22Rv1 (cell line): ENCODE data around the gene NAV3.

ENCODE experiments used
- H3K27ac ChIP-seq: fragments of 450-650 bp; 2 replicates; pipeline ENCODE4 v1.5.1; 2017
- ZFX ChIP-seq: fragments of 450-650 bp; IDR thresholded peaks from 2 replicates; pipeline ENCODE4 v1.6.1; 2017; ENCODE audit warnings: antibody characterized with exemption, borderline replicate concordance
- TF ChIP-seq, protein P1 (sequence below): fragments of 450-650 bp; IDR thresholded peaks from 2 replicates; pipeline ENCODE4 v1.5.1; 2017; ENCODE audit warnings: mild to moderate bottlenecking

The NAV3 gene

DNA sequence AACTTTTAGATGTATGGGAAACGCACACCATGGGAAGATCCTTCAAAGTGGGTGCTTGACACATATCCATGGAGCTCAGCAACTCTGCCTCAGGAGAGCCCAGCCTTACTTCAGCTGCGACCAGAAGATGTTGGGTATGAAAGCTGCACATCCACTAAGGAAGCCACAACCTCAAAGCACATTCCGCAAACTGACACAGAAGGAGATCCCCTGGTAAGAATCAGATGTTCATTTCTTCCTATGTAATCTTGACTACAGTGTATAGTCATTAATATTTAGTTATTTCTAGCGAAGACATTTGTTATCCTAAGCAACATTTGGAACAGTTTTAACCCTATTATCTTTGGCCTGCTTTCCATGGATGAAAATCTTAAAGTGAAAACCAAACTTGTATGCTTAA, 374.2 kb downstream of the NAV3 start:
- TF ChIP-seq, protein P1, sequence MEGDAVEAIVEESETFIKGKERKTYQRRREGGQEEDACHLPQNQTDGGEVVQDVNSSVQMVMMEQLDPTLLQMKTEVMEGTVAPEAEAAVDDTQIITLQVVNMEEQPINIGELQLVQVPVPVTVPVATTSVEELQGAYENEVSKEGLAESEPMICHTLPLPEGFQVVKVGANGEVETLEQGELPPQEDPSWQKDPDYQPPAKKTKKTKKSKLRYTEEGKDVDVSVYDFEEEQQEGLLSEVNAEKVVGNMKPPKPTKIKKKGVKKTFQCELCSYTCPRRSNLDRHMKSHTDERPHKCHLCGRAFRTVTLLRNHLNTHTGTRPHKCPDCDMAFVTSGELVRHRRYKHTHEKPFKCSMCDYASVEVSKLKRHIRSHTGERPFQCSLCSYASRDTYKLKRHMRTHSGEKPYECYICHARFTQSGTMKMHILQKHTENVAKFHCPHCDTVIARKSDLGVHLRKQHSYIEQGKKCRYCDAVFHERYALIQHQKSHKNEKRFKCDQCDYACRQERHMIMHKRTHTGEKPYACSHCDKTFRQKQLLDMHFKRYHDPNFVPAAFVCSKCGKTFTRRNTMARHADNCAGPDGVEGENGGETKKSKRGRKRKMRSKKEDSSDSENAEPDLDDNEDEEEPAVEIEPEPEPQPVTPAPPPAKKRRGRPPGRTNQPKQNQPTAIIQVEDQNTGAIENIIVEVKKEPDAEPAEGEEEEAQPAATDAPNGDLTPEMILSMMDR: no peak
- H3K27ac ChIP-seq: no peak overlapping the region

GRCh38 chr12:78208092-78208491, 377.4 kb downstream of the NAV3 start:
- no peak overlapping the region for H3K27ac ChIP-seq
- TF ChIP-seq, protein P1: no peak
- no peak for TF ChIP-seq ZFX

- TF ChIP-seq ZFX: no peak
- TF ChIP-seq, protein P1: no peak
- no peak overlapping the region for H3K27ac ChIP-seq
Observed at GRCh38 chr12:78209846-78210505, 379.3 kb downstream of the NAV3 start.

DNA sequence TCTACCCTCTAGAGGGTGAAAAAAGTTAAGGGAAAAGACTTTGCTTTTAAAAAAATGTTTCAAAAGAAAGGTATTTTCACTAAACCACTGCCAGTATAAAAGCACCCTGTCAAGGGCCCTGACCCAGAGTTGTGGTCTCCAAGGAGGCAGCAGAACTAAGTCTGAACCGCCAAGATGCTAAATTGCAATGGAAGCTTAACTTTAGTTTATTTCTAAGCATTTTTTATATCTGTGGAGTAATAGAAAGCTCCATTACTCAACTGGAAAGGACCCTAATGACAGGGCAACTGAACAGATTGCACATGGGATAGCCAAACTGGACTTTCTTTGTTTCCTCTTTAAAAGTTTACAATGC, 379.8 kb downstream of the NAV3 start:
- H3K27ac ChIP-seq: no peak overlapping the region
- TF ChIP-seq, protein P1: no peak
- TF ChIP-seq ZFX: no peak

- no peak overlapping the region for H3K27ac ChIP-seq
- TF ChIP-seq, protein P1: no peak
- TF ChIP-seq ZFX: no peak
Observed at GRCh38 chr12:78210894-78211302, 380.2 kb downstream of the NAV3 start.

GRCh38 chr12:78220811-78221210, 390.1 kb downstream of the NAV3 start:
- TF ChIP-seq, protein P1: no peak
- no peak overlapping the region for H3K27ac ChIP-seq

GRCh38 chr12:78224154-78224553, 393.5 kb downstream of the NAV3 start:
- TF ChIP-seq ZFX: no peak
- TF ChIP-seq, protein P1: no peak
- no peak overlapping the region for H3K27ac ChIP-seq
